H54 (cell line): Measurements from ENCODE around the gene SUMO3.

Source experiments
- DNase-seq: peaks from one replicate; pipeline ENCODE4 v3.0.0; 2011; ENCODE audit warnings: low spot score, mixed read lengths; ENCODE audit not compliant: insufficient read length
- FAIRE-seq: peaks from 3 replicates; lab custom pipeline; 2011; peaks lifted over from hg19 to GRCh38; lab: Jason Lieb, UNC
- POLR2A ChIP-seq: IDR thresholded peaks from 2 replicates; pipeline ENCODE4 v1.6.1; 2011; ENCODE audit warnings: low read depth, mild to moderate bottlenecking, low read length

Gene SUMO3

DNA sequence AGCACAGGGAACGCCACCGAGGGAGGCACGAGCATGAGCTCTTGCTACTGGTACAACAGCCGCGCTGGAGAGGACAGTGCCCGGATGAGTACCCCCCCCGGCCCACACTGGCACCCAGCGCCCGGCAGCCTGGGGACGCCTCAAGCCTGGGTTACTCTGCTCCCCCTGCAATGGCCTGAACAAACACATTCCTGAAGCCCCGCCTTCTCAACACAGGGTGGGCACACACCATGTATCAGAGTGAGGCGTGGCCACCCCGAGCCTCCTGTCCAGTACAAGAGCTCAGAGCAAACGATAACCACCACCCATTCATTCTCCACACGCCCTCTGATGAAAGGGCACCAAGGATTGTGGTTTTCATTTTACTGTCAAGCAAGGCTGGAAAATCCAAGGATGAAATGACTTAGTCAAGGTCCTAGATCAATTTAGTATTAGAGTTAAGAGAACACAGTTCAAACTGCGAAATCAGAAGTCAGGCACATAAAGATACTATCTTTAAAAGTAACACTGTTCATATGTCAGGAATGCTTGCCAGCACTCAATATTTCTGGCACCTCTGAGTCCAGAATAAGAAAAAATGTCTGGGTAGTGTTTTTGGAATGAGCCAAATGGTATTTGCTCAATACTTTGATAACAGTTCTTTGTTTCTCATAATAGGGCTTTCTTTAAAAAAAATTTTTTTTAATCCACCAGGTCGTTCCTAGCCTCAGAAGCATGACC lies 38.3 kb downstream of the SUMO3 start:
- no peak for FAIRE-seq

GRCh38 chr21:44778983-44779382 lies 38.9 kb downstream of the SUMO3 start:
- DNase-seq (no peak), FAIRE-seq (no peak)
- TF ChIP-seq POLR2A = no peak

More for the DNA sequence above, 38.3 kb downstream of the SUMO3 start:
- DNase-seq = no peak
- no peak for TF ChIP-seq POLR2A

- FAIRE-seq (no peak), DNase-seq (no peak)
- TF ChIP-seq POLR2A = no peak
Measured at GRCh38 chr21:44778499-44778911, 39.4 kb downstream of the SUMO3 start.

GRCh38 chr21:44778094-44778493 lies 39.8 kb downstream of the SUMO3 start:
- DNase-seq (no peak), FAIRE-seq (no peak)
- no peak for TF ChIP-seq POLR2A

DNA sequence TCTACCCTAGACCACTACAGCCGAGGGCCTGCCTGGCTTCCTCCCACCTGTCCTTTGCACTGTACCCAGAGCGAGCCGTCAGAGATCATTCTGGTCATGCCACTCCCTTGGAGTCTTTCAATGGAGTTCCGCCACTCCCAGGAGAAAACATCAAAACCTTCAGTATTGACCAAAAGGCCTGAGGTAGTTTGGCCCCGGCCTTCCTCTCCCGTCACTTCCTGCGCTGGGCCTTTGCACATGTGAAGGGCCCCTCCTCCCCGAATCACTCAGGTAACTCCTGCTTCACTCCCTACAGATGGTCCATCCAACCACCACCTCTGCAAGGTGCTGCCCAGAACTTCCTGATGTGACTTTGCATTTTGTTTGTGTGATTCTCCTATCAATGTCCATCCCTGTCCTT lies 42.9 kb downstream of the SUMO3 start:
- no peak for TF ChIP-seq POLR2A
- DNase-seq (no peak), FAIRE-seq (no peak)

DNA sequence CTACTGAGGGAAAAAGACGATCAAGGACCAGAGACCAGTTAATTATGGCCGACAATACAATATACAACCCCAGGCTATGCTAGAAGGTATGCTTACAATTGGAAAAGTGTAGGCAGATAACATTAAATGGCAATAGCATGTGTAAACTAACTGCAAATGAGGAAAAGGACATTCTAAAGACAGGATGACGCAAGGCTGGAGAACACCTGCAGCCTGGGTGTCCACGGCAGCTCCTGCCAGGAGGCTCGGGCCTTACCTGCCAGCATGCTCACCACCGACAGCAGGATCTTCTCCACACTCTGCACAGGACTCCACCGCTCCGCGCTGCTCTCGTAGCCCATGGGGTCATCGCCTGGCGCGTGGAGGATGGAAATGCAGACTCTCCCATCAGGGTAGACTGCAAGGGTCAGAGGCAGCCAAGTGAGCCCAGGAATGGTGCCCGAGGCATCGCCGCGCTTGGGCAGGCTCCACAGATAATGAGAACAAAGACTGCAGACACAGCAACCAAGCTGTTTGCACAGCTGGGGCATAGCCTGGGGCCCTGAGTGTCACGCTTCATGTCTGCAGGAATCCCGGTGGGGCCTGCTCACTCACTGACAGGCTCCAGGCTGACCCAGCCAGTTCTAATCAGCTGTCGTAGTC lies 44.5 kb downstream of the SUMO3 start:
- no peak for DNase-seq
- no peak for FAIRE-seq
- TF ChIP-seq POLR2A = no peak

- no peak for DNase-seq
- TF ChIP-seq POLR2A = no peak
- FAIRE-seq = no peak
Measured at GRCh38 chr21:44771896-44772525, 45.9 kb downstream of the SUMO3 start.

- no peak for TF ChIP-seq POLR2A
- no peak for FAIRE-seq
- no peak for DNase-seq
Measured at GRCh38 chr21:44767834-44768831, 49.7 kb downstream of the SUMO3 start.

DNA sequence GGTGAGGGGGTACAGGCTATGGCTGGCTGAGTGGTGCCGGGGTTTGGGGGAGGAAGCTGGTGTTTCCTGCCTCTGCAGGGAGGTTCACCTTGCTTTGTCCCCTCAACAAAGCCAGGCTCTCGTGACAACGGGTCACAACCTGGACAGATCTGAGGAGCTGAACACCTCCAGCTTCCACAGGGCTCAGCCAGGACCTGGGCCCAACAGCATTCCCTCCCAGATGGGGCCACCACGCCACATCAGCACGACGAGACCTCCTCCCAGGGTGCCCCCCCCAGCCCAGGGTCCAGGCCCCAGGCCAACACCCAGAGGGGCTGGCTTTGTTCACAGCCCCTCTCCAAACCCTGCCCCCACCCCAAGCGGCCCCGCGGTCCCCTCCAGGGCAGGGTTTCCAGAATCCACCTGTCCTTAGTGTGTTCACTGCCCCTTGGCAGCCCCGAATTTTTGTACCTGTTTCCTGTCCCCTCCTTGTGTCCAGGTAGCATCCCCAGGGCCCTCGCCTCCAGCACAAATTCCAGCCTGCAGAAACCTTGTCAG lies 51.0 kb downstream of the SUMO3 start:
- DNase-seq = no peak
- no peak for TF ChIP-seq POLR2A
- no peak for FAIRE-seq

DNA sequence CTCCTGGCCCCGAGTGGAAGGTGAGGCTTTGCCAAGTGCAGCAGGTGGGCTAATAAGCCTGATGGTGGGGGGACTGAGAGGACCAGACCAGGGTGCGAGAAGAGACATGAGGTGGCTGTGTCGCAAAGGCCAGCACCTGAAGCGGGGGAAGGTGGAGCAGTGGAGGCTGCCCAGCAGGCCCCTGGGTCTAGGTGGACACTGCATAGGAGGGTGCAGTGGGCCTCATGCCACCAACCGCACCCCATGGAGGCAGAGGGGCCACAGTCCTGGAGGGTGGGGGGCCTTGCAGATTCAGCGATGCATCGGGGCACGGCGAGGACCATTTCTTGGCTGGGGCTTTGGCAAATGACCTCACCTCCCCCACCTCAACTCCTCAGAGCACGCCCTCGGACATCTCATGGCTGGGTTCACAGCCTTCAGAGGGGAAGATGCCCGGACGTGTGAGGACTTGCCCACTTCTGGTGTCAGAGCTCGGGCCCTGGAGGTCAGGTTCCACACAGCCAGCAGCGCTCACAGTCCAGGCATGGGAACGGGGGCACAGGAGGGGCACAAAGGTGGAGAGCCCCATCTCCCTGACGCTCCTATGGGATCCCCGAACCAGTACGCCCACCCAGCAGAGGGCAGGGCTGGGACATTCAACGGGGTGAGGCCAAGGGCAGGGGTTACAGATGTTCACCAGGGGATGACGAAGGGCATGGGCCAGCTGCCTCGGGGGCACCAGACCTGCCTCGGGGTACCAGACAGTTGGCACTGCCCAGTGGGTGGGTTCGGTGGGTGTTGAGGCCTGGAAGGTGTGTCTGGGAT lies 51.6 kb downstream of the SUMO3 start:
- TF ChIP-seq POLR2A = no peak
- DNase-seq (no peak), FAIRE-seq (no peak)

GRCh38 chr21:44765231-44766013 lies 52.4 kb downstream of the SUMO3 start:
- no peak for TF ChIP-seq POLR2A
- DNase-seq = no peak
- no peak for FAIRE-seq
